K562 (cell line): ENCODE results near the gene FAM219A.

Source experiments
- CTCF ChIP-seq, 3 experiments: IDR thresholded peaks in 2 of 3; conservative IDR thresholded peaks in 1 of 3; 2 replicates each; pipeline ENCODE4 v1.5.1; 2011 to 2012; ENCODE audit warnings: low read length in 3 of 3, mild to moderate bottlenecking in 3 of 3, control low read depth in 2 of 3, improper control_type of control experiment in 1 of 3, inconsistent platforms in 1 of 3, low read depth in 1 of 3, mixed read lengths in 1 of 3, moderate library complexity in 1 of 3; ENCODE audit not compliant: insufficient read depth in 2 of 3
- EGR1 ChIP-seq: fragments of 450-650 bp; conservative IDR thresholded peaks from 2 replicates; pipeline ENCODE4 v1.6.1; 2017; ENCODE audit warnings: mild to moderate bottlenecking
- FOXP4 ChIP-seq: sonication (generic); formaldehyde crosslinking; IDR thresholded peaks from 2 replicates; pipeline ENCODE4 v1.8.0; 2022; ENCODE audit warnings: mild to moderate bottlenecking, missing genetic modification reagents, borderline replicate concordance
- HCFC1 ChIP-seq: IDR thresholded peaks from 2 replicates; pipeline ENCODE4 v1.6.1; 2012; ENCODE audit warnings: low read depth, low read length, improper control_type of control experiment
- HSF4 ChIP-seq: fragments of 250-450 bp; sonication (Bioruptor Pico); IDR thresholded peaks from 2 replicates; pipeline ENCODE4 v2.1.2; 2022; ENCODE audit warnings: mild to moderate bottlenecking, moderate library complexity, borderline replicate concordance
- PML ChIP-seq: IDR thresholded peaks from 2 replicates; pipeline ENCODE4 v1.6.1; 2012; ENCODE audit warnings: low read length, inconsistent platforms
- PRPF4 ChIP-seq: fragments of 200-400 bp; formaldehyde crosslinking; IDR thresholded peaks from one replicate; pipeline ENCODE4 v1.6.1; 2017; ENCODE audit warnings: low read length, low read depth, mild to moderate bottlenecking; ENCODE audit not compliant: insufficient read depth, poor library complexity, severe bottlenecking
- SNIP1 ChIP-seq: fragments of 450-650 bp; IDR thresholded peaks from 2 replicates; pipeline ENCODE4 v1.7.1; 2017; ENCODE audit warnings: low read depth, mild to moderate bottlenecking
- TBL1XR1 ChIP-seq, 2 experiments: IDR thresholded peaks; 2 replicates each; pipeline ENCODE4 v1.6.1; 2012; ENCODE audit warnings: improper control_type of control experiment in 2 of 2, low read length in 2 of 2, mild to moderate bottlenecking in 1 of 2

GRCh38 chr9:34403554-34404380 is 54.6 kb downstream of the FAM219A start:
- TF ChIP-seq SNIP1: no peak
- no peak for TF ChIP-seq HSF4 (CRISPR knock-in tag)
- peak; percentile 91 to 96 (median 93) for TF ChIP-seq CTCF (IDR thresholded peaks at IDR 0.05 in 2 of 3, conservative IDR thresholded peaks at IDR 0.05 in 1 of 3; ENCODE audit: insufficient read depth in 2 of 3, low read depth in 1 of 3, low read length in 3 of 3)
- TF ChIP-seq FOXP4 (CRISPR knock-in tag): no peak
- TF ChIP-seq TBL1XR1 (IDR thresholded peaks at IDR 0.05; ENCODE audit: low read length in 2 of 2): no peak
- no peak for TF ChIP-seq PML
- TF ChIP-seq HCFC1: no peak
- no peak for TF ChIP-seq EGR1
- TF ChIP-seq PRPF4: no peak
